Activated T-cell treated with anti-CD3 and anti-CD28 coated beads, Interleukin-2, amount 50 U/mL, for 72 hours (primary cell): ENCODE measurements around the gene UBE2E2. TPM values are rescaled to one million over a fixed set of nuclear protein-coding genes. Genes with fewer than 3 reads are reported as not detected.

Experiments used
- ATAC-seq, 2 donors: fragments of 150-1000 bp; cut with Tn5 transposase; replicated peaks in 1 of 2; 2 replicates each; pipeline ENCODE4 v1.10.0; 2021; ENCODE audit warnings: moderate library complexity in 2 of 2, mild to moderate bottlenecking in 1 of 2
- DNase-seq, 2 donors: peaks; one replicate each; pipeline ENCODE4 v3.0.0; 2021 to 2022; ENCODE audit warnings: mixed read lengths in 1 of 2
- H3K27ac Mint-ChIP-seq: one replicate; pipeline ENCODE4 v1.8.0; 2022; ENCODE audit warnings: mild to moderate bottlenecking, moderate library complexity, mixed read lengths
- H3K27me3 Mint-ChIP-seq: one replicate; pipeline ENCODE4 v1.8.0; 2022; ENCODE audit warnings: low read depth, mixed read lengths
- H3K36me3 Mint-ChIP-seq, 2 donors: one replicate each; pipeline ENCODE4 v1.8.0; 2022; ENCODE audit warnings: mixed read lengths in 2 of 2, mild to moderate bottlenecking in 1 of 2; ENCODE audit not compliant: insufficient read depth in 2 of 2
- H3K4me1 Mint-ChIP-seq: one replicate; pipeline ENCODE4 v1.8.0; 2022; ENCODE audit warnings: low read depth, mixed read lengths
- H3K4me3 Mint-ChIP-seq, 2 donors: one replicate each; pipeline ENCODE4 v1.8.0; 2022; ENCODE audit warnings: mild to moderate bottlenecking in 2 of 2, mixed read lengths in 2 of 2, moderate library complexity in 2 of 2
- H3K9me3 Mint-ChIP-seq, 2 donors: one replicate each; pipeline ENCODE4 v1.8.0; 2022; ENCODE audit warnings: mixed read lengths in 2 of 2
- total RNA-seq, 2 donors: library from RNA; stranded (reverse); gene quantifications; one replicate each; pipeline ENCODE4 v1.2.3, GENCODE V29; 2022

The UBE2E2 gene
- total RNA-seq, 2 donors from 2014 or later, result 11.8 to 11.9 TPM

DNA sequence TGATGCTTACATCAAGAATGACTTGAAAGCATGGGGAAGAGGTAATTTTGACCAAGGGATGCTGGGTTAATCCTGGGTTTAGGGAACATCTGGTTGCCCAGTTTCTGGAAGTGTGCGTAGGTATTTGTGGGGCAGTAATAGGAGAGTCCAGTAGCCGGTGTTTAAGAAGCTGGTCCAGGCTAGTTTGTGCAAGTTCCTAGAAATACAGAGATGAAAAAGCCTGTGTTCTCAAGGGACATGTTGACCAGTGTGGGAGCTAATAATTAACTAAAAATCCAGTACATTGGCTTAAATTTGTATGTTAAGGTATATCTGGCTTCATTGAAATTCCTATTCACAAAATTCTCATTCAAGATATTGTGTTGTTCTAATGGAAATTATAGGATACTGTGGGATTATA is 51.2 kb downstream of the UBE2E2 start:
- Mint-ChIP-seq H3K27ac (peak overlapping the region; percentile 66), H3K9me3 (peaks cover 0 to 2% of the 10 kb centered on the region in 2 donors), H3K4me1 (peaks cover 40% of the 10 kb centered on the region), H3K36me3 (no peaks in the 10 kb centered on the region), H3K4me3 (no peak overlapping the region), H3K27me3 (no peaks in the 10 kb centered on the region)
- DNase-seq (no peak), ATAC-seq (no peak)

GRCh38 chr3:23254835-23255234 is 51.7 kb downstream of the UBE2E2 start:
- H3K36me3 Mint-ChIP-seq, result no peaks in the 10 kb centered on the region
- ATAC-seq, result no peak
- peak overlapping the region; percentile 66 for H3K27ac Mint-ChIP-seq
- peaks cover 0 to 2% of the 10 kb centered on the region in 2 donors for H3K9me3 Mint-ChIP-seq
- no peaks in the 10 kb centered on the region for H3K27me3 Mint-ChIP-seq
- no peak for DNase-seq
- H3K4me3 Mint-ChIP-seq, result no peak overlapping the region
- peaks cover 38% of the 10 kb centered on the region for H3K4me1 Mint-ChIP-seq

GRCh38 chr3:23256741-23257435 is 53.8 kb downstream of the UBE2E2 start:
- Mint-ChIP-seq H3K27ac (no peak overlapping the region), H3K4me1 (peaks cover 22% of the 10 kb centered on the region), H3K9me3 (peaks cover 0 to 2% of the 10 kb centered on the region in 2 donors), H3K4me3 (no peak overlapping the region), H3K36me3 (no peaks in the 10 kb centered on the region), H3K27me3 (no peaks in the 10 kb centered on the region)
- ATAC-seq (no peak), DNase-seq (no peak)

GRCh38 chr3:23258110-23258509 is 55.0 kb downstream of the UBE2E2 start:
- H3K36me3 Mint-ChIP-seq, result no peaks in the 10 kb centered on the region
- H3K27ac Mint-ChIP-seq, result no peak overlapping the region
- DNase-seq, result no peak
- peaks cover 14% of the 10 kb centered on the region for H3K4me1 Mint-ChIP-seq
- peaks cover 0 to 2% of the 10 kb centered on the region in 2 donors for H3K9me3 Mint-ChIP-seq
- no peak for ATAC-seq
- no peaks in the 10 kb centered on the region for H3K27me3 Mint-ChIP-seq
- no peak overlapping the region for H3K4me3 Mint-ChIP-seq

DNA sequence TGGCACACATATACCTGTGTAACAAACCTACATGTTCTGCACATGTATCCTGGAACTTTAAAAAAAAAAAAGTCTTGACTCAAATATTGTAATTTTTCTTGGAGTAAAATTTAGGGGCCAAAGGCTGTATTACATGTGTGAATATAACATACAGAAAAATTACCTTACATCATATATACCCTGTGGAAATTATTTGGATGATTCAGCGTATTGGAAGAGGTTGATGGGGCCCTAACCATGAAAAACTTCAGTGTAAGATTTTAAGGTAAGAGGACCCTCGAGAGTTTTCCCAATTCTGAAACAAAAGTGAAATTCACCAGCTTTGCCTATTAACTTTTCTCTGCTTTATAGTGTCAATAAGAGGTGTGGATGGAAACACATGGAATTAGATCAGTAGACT is 56.4 kb downstream of the UBE2E2 start:
- no peaks in the 10 kb centered on the region for H3K36me3 Mint-ChIP-seq
- H3K4me3 Mint-ChIP-seq, result no peak overlapping the region
- DNase-seq (no peak), ATAC-seq (no peak)
- H3K9me3 Mint-ChIP-seq, result peaks cover 0 to 2% of the 10 kb centered on the region in 2 donors
- H3K27me3 Mint-ChIP-seq, result no peaks in the 10 kb centered on the region
- peaks cover 3% of the 10 kb centered on the region for H3K4me1 Mint-ChIP-seq
- no peak overlapping the region for H3K27ac Mint-ChIP-seq

DNA sequence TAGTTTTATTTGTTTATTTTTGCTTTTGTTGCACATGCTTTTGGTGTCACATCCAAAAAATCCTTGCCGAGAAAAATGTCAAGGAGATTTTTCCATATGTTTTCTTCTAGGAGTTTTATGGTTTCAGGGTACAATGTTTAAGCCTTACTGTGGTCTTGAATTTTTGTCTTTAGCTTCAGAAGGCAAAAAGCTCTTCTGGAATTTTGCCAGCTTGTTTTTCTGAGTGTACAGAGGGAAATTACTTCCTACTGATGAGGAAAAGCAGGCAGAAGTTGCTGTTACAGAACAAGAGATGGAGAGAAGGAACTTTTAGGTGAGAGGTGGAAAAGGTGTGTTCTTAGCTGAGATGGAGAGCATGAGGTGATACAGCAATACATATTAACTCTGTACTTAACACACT is 59.6 kb downstream of the UBE2E2 start:
- no peak overlapping the region for H3K4me3 Mint-ChIP-seq
- ATAC-seq, result no peak
- H3K27me3 Mint-ChIP-seq, result no peaks in the 10 kb centered on the region
- peaks cover 0 to 4% of the 10 kb centered on the region in 2 donors for H3K36me3 Mint-ChIP-seq
- no peak overlapping the region for H3K27ac Mint-ChIP-seq
- peaks cover 3 to 9% of the 10 kb centered on the region in 2 donors for H3K9me3 Mint-ChIP-seq
- no peaks in the 10 kb centered on the region for H3K4me1 Mint-ChIP-seq
- no peak for DNase-seq

DNA sequence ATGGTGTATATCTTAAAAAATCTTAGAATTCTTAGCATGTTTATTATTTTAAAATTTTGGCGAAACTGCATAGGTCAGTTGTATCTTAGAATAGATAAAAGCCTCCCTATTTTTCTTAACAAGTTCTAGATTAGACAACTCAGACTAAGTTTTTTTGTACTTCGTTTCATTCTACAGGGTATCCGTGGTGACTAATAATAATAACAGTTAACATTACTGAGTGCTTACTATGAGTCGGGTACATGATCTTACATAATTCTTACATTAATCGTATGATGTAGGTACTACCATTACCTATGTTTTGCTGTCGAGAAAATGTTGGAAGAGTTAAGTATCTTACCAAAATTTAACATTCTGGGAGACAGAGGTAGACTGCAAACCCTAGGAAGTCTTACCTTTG is 60.7 kb downstream of the UBE2E2 start:
- Mint-ChIP-seq H3K4me3 (no peak overlapping the region), H3K9me3 (peaks cover 3 to 7% of the 10 kb centered on the region in 2 donors), H3K27ac (no peak overlapping the region), H3K27me3 (no peaks in the 10 kb centered on the region), H3K36me3 (peaks cover 0 to 4% of the 10 kb centered on the region in 2 donors), H3K4me1 (no peaks in the 10 kb centered on the region)
- DNase-seq, result no peak
- no peak for ATAC-seq

GRCh38 chr3:23264413-23264812 is 61.3 kb downstream of the UBE2E2 start:
- Mint-ChIP-seq H3K36me3 (peaks cover 0 to 4% of the 10 kb centered on the region in 2 donors), H3K9me3 (peaks cover 3 to 7% of the 10 kb centered on the region in 2 donors), H3K4me1 (no peaks in the 10 kb centered on the region), H3K4me3 (no peak overlapping the region), H3K27ac (no peak overlapping the region), H3K27me3 (no peaks in the 10 kb centered on the region)
- ATAC-seq (no peak), DNase-seq (no peak)

DNA sequence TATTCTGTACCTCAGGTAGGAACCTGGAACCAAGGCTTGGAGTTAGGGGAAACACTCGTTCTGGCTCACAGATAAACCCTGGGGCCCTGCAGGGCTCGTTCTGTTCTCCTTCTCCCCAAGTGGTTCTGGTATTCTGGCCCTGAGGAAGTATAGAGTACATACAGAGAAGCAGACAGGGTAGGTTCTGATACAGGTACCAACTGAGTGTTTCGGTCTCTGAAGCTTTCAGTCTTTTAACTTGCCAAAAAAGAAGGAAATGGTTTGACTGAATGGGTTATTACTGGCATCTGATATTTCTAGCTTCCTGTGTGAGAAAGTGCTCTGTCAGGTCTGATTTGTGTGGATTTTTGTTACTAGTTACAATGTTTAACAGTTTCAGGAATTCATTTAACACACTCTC is 67.3 kb downstream of the UBE2E2 start:
- no peaks in the 10 kb centered on the region for H3K27me3 Mint-ChIP-seq
- ATAC-seq, result no peak

GRCh38 chr3:23271876-23272741 is 69.0 kb downstream of the UBE2E2 start:
- ATAC-seq (no peak), DNase-seq (no peak)
- Mint-ChIP-seq H3K4me3 (no peak overlapping the region), H3K36me3 (peaks cover 2 to 6% of the 10 kb centered on the region in 2 donors), H3K27me3 (no peaks in the 10 kb centered on the region), H3K4me1 (peaks cover 6% of the 10 kb centered on the region), H3K27ac (no peak overlapping the region), H3K9me3 (peaks cover 5 to 6% of the 10 kb centered on the region in 2 donors)

More for the DNA sequence above, 67.3 kb downstream of the UBE2E2 start:
- DNase-seq, result no peak
- Mint-ChIP-seq H3K27ac (no peak overlapping the region), H3K4me3 (no peak overlapping the region), H3K4me1 (peaks cover 6% of the 10 kb centered on the region), H3K36me3 (peaks cover 2 to 6% of the 10 kb centered on the region in 2 donors), H3K9me3 (peaks cover 6 to 9% of the 10 kb centered on the region in 2 donors)

GRCh38 chr3:23272820-23273219 is 69.7 kb downstream of the UBE2E2 start:
- ATAC-seq (no peak), DNase-seq (no peak)
- Mint-ChIP-seq H3K27me3 (no peaks in the 10 kb centered on the region), H3K9me3 (peaks cover 4 to 6% of the 10 kb centered on the region in 2 donors), H3K27ac (no peak overlapping the region), H3K4me1 (peaks cover 6% of the 10 kb centered on the region), H3K36me3 (peaks cover 2 to 6% of the 10 kb centered on the region in 2 donors), H3K4me3 (no peak overlapping the region)

DNA sequence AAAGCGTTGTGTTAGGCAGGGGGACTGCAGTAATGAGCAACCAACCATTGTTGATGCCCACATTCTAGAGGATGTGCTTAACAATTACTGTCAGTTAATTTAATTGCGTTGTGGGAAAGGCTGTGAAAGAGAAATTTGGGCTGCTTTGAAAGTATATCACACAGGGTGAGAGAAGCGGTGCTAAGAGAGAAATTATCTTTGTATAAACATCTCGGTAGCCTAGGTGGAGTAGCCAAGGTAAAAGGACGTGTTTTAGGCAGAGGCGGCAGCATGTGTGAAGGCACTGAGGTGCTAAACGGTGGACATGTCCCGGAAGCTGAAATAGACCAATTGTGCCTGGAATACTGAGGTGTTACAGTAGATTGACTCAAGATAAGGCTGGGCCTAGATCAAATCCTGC is 71.9 kb downstream of the UBE2E2 start:
- peaks cover 6% of the 10 kb centered on the region for H3K4me1 Mint-ChIP-seq
- peaks cover 2 to 6% of the 10 kb centered on the region in 2 donors for H3K36me3 Mint-ChIP-seq
- no peak overlapping the region for H3K27ac Mint-ChIP-seq
- DNase-seq (no peak), ATAC-seq (no peak)
- H3K9me3 Mint-ChIP-seq, result peaks cover 4 to 6% of the 10 kb centered on the region in 2 donors
- H3K4me3 Mint-ChIP-seq, result no peak overlapping the region
- H3K27me3 Mint-ChIP-seq, result no peaks in the 10 kb centered on the region

DNA sequence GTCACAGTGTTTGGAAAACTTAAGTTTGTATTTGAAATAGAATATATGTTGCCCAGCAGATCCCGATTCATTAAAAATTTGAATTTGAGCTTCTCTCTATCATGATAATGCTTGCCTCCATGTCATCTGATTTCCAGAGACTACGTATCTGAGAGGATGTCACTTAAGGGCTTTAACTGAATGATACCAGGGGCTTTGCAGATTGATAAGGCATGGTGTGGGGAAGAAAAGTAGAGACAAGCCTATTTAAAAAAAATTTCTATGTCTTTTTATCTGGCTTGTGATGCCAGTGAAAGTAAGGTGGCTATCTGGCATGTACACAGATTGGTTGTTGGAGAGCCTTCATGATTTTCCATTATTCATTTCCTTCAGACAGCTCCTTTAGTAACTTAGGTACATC is 72.7 kb downstream of the UBE2E2 start:
- no peak overlapping the region for H3K27ac Mint-ChIP-seq
- H3K4me1 Mint-ChIP-seq, result peaks cover 6% of the 10 kb centered on the region
- H3K9me3 Mint-ChIP-seq, result peaks cover 2 to 6% of the 10 kb centered on the region in 2 donors
- no peaks in the 10 kb centered on the region for H3K27me3 Mint-ChIP-seq
- H3K36me3 Mint-ChIP-seq, result peaks cover 2 to 4% of the 10 kb centered on the region in 2 donors
- H3K4me3 Mint-ChIP-seq, result no peak overlapping the region
- ATAC-seq (no peak), DNase-seq (no peak)
